HepG2 (cell line): ENCODE measurements around the gene NCBP2. TPM values are rescaled to one million over a fixed set of nuclear protein-coding genes. Genes with fewer than 3 reads are reported as not detected.

Experiments
- AKAP8 ChIP-seq: sonication (generic); formaldehyde crosslinking; IDR thresholded peaks from 2 replicates; pipeline ENCODE4 v1.5.1; 2020; ENCODE audit warnings: mild to moderate bottlenecking, missing genetic modification reagents
- FOXP1 ChIP-seq, 2 experiments: fragments of 450-650 bp in 1 of 2; IDR thresholded peaks; 2 replicates each; pipeline ENCODE4 v1.6.1; 2017 to 2018; ENCODE audit warnings: antibody characterized with exemption in 1 of 2
- PCBP1 ChIP-seq: fragments of 200-400 bp; formaldehyde crosslinking; IDR thresholded peaks from 2 replicates; pipeline ENCODE4 v1.6.1; 2017; ENCODE audit warnings: mild to moderate bottlenecking, low read depth, low read length, borderline replicate concordance
- PTBP1 ChIP-seq: fragments of 200-400 bp; formaldehyde crosslinking; IDR thresholded peaks from 2 replicates; pipeline ENCODE4 v1.6.1; 2018; ENCODE audit warnings: low read length, low read depth; ENCODE audit not compliant: poor library complexity, severe bottlenecking
- RFX5 ChIP-seq: IDR thresholded peaks from 2 replicates; pipeline ENCODE4 v1.6.1; 2011; ENCODE audit warnings: low read depth, low read length, improper control_type of control experiment
- ZNF432 ChIP-seq: sonication (generic); formaldehyde crosslinking; IDR thresholded peaks from 2 replicates; pipeline ENCODE4 v1.5.0; 2020; ENCODE audit warnings: missing genetic modification reagents, mild to moderate bottlenecking, borderline replicate concordance
- ZNF441 ChIP-seq: sonication (generic); formaldehyde crosslinking; IDR thresholded peaks from 2 replicates; pipeline ENCODE4 v1.7.0; 2021; ENCODE audit warnings: missing genetic modification reagents, borderline replicate concordance
- ZNF737 ChIP-seq: sonication (generic); formaldehyde crosslinking; IDR thresholded peaks from 2 replicates; pipeline ENCODE4 v1.5.0; 2020; ENCODE audit warnings: missing genetic modification reagents, mild to moderate bottlenecking, borderline replicate concordance
- ZNF792 ChIP-seq: IDR thresholded peaks from 2 replicates; pipeline ENCODE4 v1.6.1; 2016
- ZNF850 ChIP-seq: sonication (generic); formaldehyde crosslinking; conservative IDR thresholded peaks from 2 replicates; pipeline ENCODE4 v1.9.0; 2021; ENCODE audit warnings: mild to moderate bottlenecking, missing genetic modification reagents
- polyA plus RNA-seq, 8 experiments: library from polyadenylated mRNA; depleted of rRNA in 3 of 8; stranded (reverse) in 7 of 8; unstranded in 1 of 8; fragments of >200 nt; fragmentation: Illumina TruSeq in 4 of 8; extraction: Trizol in 4 of 8; gene quantifications; 2 replicates each; pipeline versions ENCODE4 v1.2.1 to v1.2.3, GENCODE V29; 2011 to 2016; ENCODE audit warnings: low read depth in 4 of 8, missing spikeins in 1 of 8, mixed read lengths in 1 of 8; ENCODE audit not compliant: insufficient read depth in 1 of 8
- total RNA-seq, 5 experiments: library from RNA; depleted of rRNA; stranded (reverse); fragments of >200 nt; fragmentation: Illumina TruSeq; extraction: Trizol; gene quantifications; 2 replicates each; pipeline ENCODE4 v1.2.3, GENCODE V29; 2016; ENCODE audit warnings: low read depth in 1 of 5
- TF ChIP-seq, protein P1 (sequence below): sonication (generic); formaldehyde crosslinking; IDR thresholded peaks from 2 replicates; pipeline ENCODE4 v1.4.0; 2020; ENCODE audit warnings: missing genetic modification reagents
- TF ChIP-seq, protein P2 (sequence below): sonication (generic); formaldehyde crosslinking; IDR thresholded peaks from 2 replicates; pipeline ENCODE4 v1.4.0; 2020; ENCODE audit warnings: missing genetic modification reagents, borderline replicate concordance
- TF ChIP-seq, protein P3 (sequence below): sonication (generic); formaldehyde crosslinking; IDR thresholded peaks from 2 replicates; pipeline ENCODE4 v1.5.0; 2020; ENCODE audit warnings: mild to moderate bottlenecking, missing genetic modification reagents, borderline replicate concordance
- TF ChIP-seq, protein P4 (sequence below): sonication (generic); formaldehyde crosslinking; IDR thresholded peaks from 2 replicates; pipeline ENCODE4 v1.5.1; 2020; ENCODE audit warnings: mild to moderate bottlenecking, missing genetic modification reagents, moderate library complexity

Gene NCBP2
- total and polyA plus RNA-seq, 2 of the 13 experiments (the other 11 are each of a cell fraction or from before 2014, with no cell fraction given) = 58.7 to 95.5 TPM

DNA sequence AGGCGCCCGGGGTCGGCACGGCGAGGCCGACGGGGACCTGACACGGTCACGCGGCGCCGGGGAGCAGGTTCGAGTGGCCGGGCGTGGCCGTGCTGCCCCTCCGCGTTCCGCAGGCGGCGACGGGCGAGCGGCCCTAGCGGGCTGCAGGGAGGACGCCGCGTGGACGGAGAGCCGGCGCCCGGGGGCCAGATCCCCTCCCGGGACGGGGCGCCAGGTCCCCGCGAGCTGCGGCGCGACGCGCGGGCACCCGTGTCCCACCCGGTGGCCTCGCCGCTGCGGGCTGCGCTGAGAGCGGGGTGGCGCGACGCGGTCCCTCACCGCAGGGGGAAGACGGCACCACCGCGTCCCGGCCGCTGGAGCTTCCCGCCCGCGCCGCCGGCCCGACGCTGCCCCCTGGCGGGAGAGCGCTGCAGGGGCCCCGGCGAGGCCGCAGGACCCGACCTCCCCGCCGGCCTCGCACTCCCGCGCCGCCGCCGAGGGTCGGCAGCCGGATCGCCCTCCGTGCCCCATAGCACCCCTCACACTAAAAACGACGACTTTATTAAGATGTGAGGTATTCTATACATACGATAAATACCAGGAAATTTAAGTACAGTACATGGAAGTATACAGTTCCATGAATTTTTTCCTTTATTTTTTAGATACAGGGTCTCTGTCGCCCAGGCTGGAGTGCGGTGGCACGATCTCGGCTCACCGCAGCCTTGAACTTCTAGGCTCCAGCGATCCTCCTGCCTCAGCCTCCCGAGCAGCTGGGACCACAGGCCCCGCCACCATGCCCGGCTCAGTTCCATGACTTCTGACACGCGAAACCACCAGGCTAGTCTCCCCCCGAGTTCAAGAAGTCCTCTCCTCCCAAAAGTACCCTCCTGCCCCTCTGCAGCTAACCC, 27.6 kb upstream of the NCBP2 start (continued):
- TF ChIP-seq, protein P1, sequence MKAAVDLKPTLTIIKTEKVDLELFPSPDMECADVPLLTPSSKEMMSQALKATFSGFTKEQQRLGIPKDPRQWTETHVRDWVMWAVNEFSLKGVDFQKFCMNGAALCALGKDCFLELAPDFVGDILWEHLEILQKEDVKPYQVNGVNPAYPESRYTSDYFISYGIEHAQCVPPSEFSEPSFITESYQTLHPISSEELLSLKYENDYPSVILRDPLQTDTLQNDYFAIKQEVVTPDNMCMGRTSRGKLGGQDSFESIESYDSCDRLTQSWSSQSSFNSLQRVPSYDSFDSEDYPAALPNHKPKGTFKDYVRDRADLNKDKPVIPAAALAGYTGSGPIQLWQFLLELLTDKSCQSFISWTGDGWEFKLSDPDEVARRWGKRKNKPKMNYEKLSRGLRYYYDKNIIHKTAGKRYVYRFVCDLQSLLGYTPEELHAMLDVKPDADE (CRISPR knock-in tag) = no peak
- TF ChIP-seq, protein P2, sequence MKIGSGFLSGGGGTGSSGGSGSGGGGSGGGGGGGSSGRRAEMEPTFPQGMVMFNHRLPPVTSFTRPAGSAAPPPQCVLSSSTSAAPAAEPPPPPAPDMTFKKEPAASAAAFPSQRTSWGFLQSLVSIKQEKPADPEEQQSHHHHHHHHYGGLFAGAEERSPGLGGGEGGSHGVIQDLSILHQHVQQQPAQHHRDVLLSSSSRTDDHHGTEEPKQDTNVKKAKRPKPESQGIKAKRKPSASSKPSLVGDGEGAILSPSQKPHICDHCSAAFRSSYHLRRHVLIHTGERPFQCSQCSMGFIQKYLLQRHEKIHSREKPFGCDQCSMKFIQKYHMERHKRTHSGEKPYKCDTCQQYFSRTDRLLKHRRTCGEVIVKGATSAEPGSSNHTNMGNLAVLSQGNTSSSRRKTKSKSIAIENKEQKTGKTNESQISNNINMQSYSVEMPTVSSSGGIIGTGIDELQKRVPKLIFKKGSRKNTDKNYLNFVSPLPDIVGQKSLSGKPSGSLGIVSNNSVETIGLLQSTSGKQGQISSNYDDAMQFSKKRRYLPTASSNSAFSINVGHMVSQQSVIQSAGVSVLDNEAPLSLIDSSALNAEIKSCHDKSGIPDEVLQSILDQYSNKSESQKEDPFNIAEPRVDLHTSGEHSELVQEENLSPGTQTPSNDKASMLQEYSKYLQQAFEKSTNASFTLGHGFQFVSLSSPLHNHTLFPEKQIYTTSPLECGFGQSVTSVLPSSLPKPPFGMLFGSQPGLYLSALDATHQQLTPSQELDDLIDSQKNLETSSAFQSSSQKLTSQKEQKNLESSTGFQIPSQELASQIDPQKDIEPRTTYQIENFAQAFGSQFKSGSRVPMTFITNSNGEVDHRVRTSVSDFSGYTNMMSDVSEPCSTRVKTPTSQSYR = no peak
- TF ChIP-seq AKAP8 (peak; percentile 80), ZNF792 (CRISPR knock-in tag) (no peak), ZNF850 (CRISPR knock-in tag) (no peak), PTBP1 (no peak), ZNF432 (CRISPR knock-in tag) (no peak), FOXP1 (IDR thresholded peaks at IDR 0.05) (no peak), FOXP1 (CRISPR knock-in tag; IDR thresholded peaks at IDR 0.05) (no peak), ZNF737 (CRISPR knock-in tag) (no peak), ZNF441 (CRISPR knock-in tag) (peak; percentile 24; the same call in 1 of the 2 replicates), RFX5 (no peak), PCBP1 (no peak)
- TF ChIP-seq, protein P3, sequence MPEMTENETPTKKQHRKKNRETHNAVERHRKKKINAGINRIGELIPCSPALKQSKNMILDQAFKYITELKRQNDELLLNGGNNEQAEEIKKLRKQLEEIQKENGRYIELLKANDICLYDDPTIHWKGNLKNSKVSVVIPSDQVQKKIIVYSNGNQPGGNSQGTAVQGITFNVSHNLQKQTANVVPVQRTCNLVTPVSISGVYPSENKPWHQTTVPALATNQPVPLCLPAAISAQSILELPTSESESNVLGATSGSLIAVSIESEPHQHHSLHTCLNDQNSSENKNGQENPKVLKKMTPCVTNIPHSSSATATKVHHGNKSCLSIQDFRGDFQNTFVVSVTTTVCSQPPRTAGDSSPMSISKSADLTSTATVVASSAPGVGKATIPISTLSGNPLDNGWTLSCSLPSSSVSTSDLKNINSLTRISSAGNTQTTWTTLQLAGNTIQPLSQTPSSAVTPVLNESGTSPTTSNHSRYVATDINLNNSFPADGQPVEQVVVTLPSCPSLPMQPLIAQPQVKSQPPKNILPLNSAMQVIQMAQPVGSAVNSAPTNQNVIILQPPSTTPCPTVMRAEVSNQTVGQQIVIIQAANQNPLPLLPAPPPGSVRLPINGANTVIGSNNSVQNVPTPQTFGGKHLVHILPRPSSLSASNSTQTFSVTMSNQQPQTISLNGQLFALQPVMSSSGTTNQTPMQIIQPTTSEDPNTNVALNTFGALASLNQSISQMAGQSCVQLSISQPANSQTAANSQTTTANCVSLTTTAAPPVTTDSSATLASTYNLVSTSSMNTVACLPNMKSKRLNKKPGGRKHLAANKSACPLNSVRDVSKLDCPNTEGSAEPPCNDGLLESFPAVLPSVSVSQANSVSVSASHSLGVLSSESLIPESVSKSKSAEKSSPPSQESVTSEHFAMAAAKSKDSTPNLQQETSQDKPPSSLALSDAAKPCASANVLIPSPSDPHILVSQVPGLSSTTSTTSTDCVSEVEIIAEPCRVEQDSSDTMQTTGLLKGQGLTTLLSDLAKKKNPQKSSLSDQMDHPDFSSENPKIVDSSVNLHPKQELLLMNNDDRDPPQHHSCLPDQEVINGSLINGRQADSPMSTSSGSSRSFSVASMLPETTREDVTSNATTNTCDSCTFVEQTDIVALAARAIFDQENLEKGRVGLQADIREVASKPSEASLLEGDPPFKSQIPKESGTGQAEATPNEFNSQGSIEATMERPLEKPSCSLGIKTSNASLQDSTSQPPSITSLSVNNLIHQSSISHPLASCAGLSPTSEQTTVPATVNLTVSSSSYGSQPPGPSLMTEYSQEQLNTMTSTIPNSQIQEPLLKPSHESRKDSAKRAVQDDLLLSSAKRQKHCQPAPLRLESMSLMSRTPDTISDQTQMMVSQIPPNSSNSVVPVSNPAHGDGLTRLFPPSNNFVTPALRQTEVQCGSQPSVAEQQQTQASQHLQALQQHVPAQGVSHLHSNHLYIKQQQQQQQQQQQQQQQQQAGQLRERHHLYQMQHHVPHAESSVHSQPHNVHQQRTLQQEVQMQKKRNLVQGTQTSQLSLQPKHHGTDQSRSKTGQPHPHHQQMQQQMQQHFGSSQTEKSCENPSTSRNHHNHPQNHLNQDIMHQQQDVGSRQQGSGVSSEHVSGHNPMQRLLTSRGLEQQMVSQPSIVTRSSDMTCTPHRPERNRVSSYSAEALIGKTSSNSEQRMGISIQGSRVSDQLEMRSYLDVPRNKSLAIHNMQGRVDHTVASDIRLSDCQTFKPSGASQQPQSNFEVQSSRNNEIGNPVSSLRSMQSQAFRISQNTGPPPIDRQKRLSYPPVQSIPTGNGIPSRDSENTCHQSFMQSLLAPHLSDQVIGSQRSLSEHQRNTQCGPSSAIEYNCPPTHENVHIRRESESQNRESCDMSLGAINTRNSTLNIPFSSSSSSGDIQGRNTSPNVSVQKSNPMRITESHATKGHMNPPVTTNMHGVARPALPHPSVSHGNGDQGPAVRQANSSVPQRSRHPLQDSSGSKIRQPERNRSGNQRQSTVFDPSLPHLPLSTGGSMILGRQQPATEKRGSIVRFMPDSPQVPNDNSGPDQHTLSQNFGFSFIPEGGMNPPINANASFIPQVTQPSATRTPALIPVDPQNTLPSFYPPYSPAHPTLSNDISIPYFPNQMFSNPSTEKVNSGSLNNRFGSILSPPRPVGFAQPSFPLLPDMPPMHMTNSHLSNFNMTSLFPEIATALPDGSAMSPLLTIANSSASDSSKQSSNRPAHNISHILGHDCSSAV (CRISPR knock-in tag) = no peak
- TF ChIP-seq, protein P4, sequence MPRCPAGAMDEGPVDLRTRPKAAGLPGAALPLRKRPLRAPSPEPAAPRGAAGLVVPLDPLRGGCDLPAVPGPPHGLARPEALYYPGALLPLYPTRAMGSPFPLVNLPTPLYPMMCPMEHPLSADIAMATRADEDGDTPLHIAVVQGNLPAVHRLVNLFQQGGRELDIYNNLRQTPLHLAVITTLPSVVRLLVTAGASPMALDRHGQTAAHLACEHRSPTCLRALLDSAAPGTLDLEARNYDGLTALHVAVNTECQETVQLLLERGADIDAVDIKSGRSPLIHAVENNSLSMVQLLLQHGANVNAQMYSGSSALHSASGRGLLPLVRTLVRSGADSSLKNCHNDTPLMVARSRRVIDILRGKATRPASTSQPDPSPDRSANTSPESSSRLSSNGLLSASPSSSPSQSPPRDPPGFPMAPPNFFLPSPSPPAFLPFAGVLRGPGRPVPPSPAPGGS = no peak; the same call in 1 of the 2 replicates
